Vagina (tissue), 2 donors: ENCODE data around the gene RPTOR. TPM values are rescaled to one million over a fixed set of nuclear protein-coding genes. Genes with fewer than 3 reads are reported as not detected.

Experiments
- DNase-seq, 2 donors: peaks; one replicate each; pipeline ENCODE4 v3.0.0-alpha.2; 2017; ENCODE audit errors: extremely low spot score in 2 of 2
- H3K27ac ChIP-seq: fragments of 200-600 bp; sonication (generic); one replicate; pipeline ENCODE4 v1.5.1; 2019
- H3K27me3 ChIP-seq: fragments of 200-600 bp; sonication (generic); one replicate; pipeline ENCODE4 v1.5.1; 2019
- H3K36me3 ChIP-seq, 2 donors: fragments of 200-600 bp; sonication (generic); one replicate each; pipeline ENCODE4 v1.5.1; 2017 to 2019
- H3K4me1 ChIP-seq: fragments of 200-600 bp; sonication (generic); one replicate; pipeline ENCODE4 v1.5.1; 2019
- H3K4me3 ChIP-seq, 2 donors: fragments of 200-600 bp; sonication (generic); 1 replicate in 1 of 2; 2 replicates in 1 of 2; pipeline ENCODE4 v1.5.1; 2016 to 2019
- H3K9me3 ChIP-seq: fragments of 200-600 bp; sonication (generic); one replicate; pipeline ENCODE4 v1.5.1; 2019
- POLR2A ChIP-seq, 2 donors: fragments of 450-650 bp; IDR thresholded peaks; one replicate each; pipeline ENCODE4 v1.6.1; 2017; ENCODE audit warnings: antibody characterized with exemption in 2 of 2, mild to moderate bottlenecking in 2 of 2, moderate library complexity in 2 of 2
- POLR2AphosphoS5 ChIP-seq, 2 donors: sonication (generic); formaldehyde crosslinking; IDR thresholded peaks; one replicate each; pipeline ENCODE4 v1.9.0; 2017; ENCODE audit warnings: antibody characterized with exemption in 2 of 2, mild to moderate bottlenecking in 2 of 2, low read depth in 1 of 2; ENCODE audit not compliant: insufficient read depth in 1 of 2
- intact Hi-C: fragments of 100-400 bp; cut with DNase I; formaldehyde crosslinking; loops from one replicate; pipeline ENCODE4 v1.15.1; 2023
- total RNA-seq: library from RNA; depleted of rRNA; stranded (reverse); fragments of >200 nt; gene quantifications from one replicate; pipeline ENCODE4 v1.2.3, GENCODE V29; 2016
- TF ChIP-seq, protein P1 (sequence below), 3 experiments: fragments of 450-650 bp in 2 of 3; fragments of 200-600 bp in 1 of 3; sonication (generic) in 1 of 3; IDR thresholded peaks; one replicate each; pipeline ENCODE4 v1.5.1; 2017 to 2019; ENCODE audit warnings: antibody characterized with exemption in 3 of 3, mild to moderate bottlenecking in 2 of 3, moderate library complexity in 2 of 3

The RPTOR gene
- total RNA-seq, 1 donor from 2014 or later, result 38.3 TPM

DNA sequence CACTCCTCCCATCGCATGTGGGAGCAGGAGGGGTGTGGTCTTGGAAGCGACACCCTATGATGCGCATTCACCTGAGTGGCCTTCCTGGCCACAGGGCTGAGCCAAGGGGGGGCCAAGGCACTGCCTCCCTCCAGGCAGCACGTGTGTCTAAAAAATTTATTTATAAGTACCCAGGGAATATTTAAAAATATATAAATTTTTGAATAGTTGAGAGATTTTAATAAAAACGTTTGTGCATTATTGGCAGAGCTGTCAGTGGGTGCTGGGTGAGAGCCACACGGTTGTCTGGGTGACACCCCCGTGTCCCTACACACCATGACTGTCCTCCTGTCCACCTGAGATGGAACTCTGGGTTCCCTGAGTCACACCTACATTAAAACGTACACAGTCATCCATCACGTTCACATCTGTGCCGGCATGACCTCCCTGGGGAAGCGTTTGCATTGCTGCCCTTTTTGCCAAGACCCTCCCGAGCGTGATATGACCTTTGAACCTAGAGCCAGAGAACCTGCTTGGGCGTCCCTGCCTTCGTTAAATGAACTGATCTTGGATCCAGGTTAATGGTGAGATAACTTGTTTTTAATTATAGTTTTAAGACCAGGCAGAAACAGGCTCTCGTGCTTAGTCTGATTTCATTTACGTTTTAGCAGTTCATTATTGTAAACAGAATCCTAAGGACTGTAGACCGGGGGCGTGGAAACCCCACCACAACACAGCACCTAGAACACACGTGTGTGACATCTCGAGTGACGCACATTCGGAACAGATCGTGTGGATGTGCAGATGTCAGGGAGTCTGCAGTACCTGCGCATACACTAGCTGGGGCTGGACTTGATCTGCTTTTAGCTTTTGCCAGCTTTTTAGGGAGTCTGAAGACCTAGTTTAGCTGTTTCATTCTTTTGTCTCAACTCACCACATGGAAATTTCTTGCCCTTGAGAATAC lies 254.2 kb downstream of the RPTOR start:
- Histone ChIP-seq H3K27ac (no peak overlapping the region), H3K9me3 (no peaks in the 10 kb centered on the region), H3K4me1 (peaks cover under 1% of the 10 kb centered on the region), H3K4me3 (no peak overlapping the region), H3K27me3 (no peaks in the 10 kb centered on the region), H3K36me3 (no peaks in the 10 kb centered on the region)
- intact Hi-C loops, result no loop called here
- no peak for DNase-seq
- TF ChIP-seq, protein P1, sequence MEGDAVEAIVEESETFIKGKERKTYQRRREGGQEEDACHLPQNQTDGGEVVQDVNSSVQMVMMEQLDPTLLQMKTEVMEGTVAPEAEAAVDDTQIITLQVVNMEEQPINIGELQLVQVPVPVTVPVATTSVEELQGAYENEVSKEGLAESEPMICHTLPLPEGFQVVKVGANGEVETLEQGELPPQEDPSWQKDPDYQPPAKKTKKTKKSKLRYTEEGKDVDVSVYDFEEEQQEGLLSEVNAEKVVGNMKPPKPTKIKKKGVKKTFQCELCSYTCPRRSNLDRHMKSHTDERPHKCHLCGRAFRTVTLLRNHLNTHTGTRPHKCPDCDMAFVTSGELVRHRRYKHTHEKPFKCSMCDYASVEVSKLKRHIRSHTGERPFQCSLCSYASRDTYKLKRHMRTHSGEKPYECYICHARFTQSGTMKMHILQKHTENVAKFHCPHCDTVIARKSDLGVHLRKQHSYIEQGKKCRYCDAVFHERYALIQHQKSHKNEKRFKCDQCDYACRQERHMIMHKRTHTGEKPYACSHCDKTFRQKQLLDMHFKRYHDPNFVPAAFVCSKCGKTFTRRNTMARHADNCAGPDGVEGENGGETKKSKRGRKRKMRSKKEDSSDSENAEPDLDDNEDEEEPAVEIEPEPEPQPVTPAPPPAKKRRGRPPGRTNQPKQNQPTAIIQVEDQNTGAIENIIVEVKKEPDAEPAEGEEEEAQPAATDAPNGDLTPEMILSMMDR (IDR thresholded peaks at IDR 0.05), result no peak
- TF ChIP-seq POLR2A (IDR thresholded peaks at IDR 0.05), result no peak
- TF ChIP-seq POLR2AphosphoS5 (IDR thresholded peaks at IDR 0.05; ENCODE audit: insufficient read depth in 1 of 2, low read depth in 1 of 2), result no peak

DNA sequence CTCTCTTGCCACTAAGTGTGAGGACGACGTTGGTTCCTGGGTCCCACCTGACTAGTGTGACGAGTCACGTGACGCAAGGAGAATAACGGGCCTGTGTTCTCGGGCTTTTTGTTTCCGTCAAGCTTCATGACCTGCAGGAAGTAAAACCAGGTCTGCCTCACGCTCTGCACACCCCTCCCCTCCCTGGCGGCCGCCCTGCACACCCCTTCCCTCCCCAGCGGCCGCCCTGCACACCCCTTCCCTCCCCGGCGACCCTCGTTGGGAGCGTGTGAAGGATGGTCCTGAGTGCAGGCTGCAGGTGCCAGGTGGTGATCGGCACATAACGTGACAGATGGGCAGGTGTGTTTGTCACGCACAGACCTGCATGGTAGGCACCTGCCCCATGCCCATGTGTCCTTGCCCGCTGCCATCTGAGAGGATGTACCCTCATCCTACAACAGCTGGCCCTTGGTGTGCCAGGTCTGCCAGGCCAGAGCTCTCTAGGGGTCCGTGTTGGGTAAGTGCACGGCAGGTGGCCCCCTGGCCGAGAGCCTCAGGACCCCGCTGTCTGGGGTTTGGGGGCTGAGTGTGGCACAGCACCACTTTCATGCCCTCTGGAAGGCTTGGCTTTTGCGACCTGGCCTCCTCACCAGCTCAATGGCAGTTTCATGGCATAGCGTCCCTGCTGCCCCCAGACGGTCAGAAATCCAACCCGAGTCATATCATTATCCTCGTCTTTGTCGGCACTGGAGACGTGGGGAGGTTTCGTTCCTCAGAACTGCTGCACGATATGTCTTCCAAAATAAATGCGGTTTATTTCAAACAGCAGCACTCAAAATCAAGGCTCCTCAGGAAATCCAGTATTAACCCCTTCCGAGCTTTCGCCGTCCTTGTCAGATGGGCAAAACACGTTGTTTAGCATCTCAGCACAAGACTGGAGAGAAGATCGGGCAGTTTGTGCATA lies 255.2 kb downstream of the RPTOR start:
- H3K36me3 ChIP-seq, result no peaks in the 10 kb centered on the region
- DNase-seq, result no peak
- H3K27ac ChIP-seq, result no peak overlapping the region
- H3K4me3 ChIP-seq, result no peak overlapping the region
- TF ChIP-seq POLR2A (IDR thresholded peaks at IDR 0.05), result no peak
- TF ChIP-seq, protein P1 (IDR thresholded peaks at IDR 0.05), result no peak
- no peak for TF ChIP-seq POLR2AphosphoS5 (IDR thresholded peaks at IDR 0.05; ENCODE audit: insufficient read depth in 1 of 2, low read depth in 1 of 2)
- H3K9me3 ChIP-seq, result no peaks in the 10 kb centered on the region
- intact Hi-C loops, result no loop called here
- H3K4me1 ChIP-seq, result no peaks in the 10 kb centered on the region
- no peaks in the 10 kb centered on the region for H3K27me3 ChIP-seq

DNA sequence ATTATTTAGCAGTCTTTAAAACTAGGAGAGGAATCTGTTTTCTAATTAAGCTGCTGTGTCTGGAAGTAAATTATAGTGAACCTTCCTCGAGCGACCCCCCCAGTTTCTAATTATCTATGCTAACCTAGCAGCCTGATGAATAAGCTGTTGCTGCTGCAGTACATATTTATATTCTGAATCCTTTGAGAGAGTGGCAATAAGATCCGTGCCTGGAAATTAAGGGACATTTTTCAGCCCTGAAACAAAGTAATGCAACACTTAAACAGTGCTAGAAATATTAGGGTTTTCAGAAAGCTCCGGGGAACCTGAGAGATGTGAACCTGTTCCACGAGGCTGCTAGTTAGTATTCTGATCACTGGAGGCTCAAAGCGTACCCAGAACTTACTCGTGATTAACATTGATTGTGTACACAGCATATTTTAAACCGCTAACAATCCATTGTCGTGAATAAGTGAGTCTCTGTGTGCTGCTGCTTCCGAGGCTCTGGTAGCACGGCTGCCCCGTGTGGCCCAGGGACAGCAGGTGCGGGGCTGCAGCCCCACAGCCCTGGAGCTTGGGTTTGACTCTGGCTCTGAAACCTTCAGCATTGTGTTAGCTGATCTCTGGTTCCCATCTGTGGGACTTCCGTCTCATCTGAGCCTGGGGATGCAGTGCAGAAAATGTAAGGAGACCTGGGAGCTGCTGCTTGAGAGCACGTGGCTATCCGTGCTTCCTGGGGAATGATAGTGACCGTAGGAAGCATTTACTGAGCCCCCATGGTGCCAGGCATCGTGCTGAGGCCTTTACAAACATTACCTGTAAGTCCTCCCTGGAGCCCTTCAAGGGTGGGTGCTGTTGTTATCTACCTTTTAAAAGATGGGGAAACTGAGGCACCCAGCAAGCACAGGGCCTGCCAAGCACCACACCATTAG lies 256.1 kb downstream of the RPTOR start:
- peaks cover 5% of the 10 kb centered on the region for H3K4me1 ChIP-seq
- no peak overlapping the region for H3K27ac ChIP-seq
- TF ChIP-seq POLR2A (IDR thresholded peaks at IDR 0.05) (no peak), POLR2AphosphoS5 (IDR thresholded peaks at IDR 0.05; ENCODE audit: insufficient read depth in 1 of 2, low read depth in 1 of 2) (no peak)
- TF ChIP-seq, protein P1 (IDR thresholded peaks at IDR 0.05), result no peak
- no peaks in the 10 kb centered on the region for H3K9me3 ChIP-seq
- intact Hi-C loops, result no loop called here
- no peaks in the 10 kb centered on the region for H3K36me3 ChIP-seq
- H3K27me3 ChIP-seq, result no peaks in the 10 kb centered on the region
- no peak for DNase-seq
- no peak overlapping the region for H3K4me3 ChIP-seq

DNA sequence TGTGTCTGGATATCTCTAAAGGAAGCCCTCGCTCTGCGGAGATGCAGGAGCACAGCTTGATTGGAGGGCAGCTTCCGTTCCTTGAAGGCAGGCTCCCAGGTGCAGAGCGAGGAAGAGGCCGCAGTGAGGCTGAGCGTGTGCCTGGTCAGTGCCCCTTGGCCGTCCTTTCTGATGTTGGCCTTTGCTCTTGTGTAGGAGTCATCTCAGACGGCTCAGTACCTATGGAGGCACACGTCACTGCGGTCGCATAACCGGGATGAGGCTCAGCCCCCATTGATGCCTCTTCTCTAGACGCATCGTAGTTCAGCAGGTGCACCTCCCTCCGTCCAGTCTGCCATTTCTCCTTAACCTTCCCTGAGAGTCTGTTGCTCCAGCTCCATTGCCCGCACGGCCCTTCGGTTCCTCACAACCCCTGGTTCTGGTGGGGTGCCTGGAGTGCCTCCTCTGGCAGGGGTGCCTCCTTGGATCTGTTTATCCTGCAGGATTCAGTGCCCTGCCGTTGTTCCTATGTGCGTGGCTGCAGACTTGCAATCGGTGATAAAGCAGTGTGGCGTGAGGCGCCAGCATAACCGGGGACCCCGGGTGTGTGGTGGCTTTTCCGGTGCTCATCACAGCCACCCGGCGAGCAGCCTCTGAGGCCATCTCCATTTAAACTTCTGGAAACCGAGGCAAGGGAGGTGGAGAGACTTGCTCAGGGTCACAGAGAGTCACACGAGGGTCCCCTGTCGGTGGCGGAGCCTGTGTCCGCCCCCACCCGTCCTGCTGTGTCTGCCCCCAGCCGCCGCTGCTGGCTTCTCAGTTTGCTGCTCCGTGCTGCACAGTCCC lies 258.2 kb downstream of the RPTOR start:
- TF ChIP-seq, protein P1 (IDR thresholded peaks at IDR 0.05), result no peak
- no peak for TF ChIP-seq POLR2AphosphoS5 (IDR thresholded peaks at IDR 0.05; ENCODE audit: insufficient read depth in 1 of 2, low read depth in 1 of 2)
- no peak for TF ChIP-seq POLR2A (IDR thresholded peaks at IDR 0.05)
- intact Hi-C loops, result no loop called here
- H3K4me3 ChIP-seq, result no peak overlapping the region
- H3K9me3 ChIP-seq, result peaks cover 8% of the 10 kb centered on the region
- H3K27me3 ChIP-seq, result no peaks in the 10 kb centered on the region
- H3K36me3 ChIP-seq, result no peaks in the 10 kb centered on the region
- no peak overlapping the region for H3K27ac ChIP-seq
- DNase-seq, result no peak
- peaks cover 5% of the 10 kb centered on the region for H3K4me1 ChIP-seq
